KG1 (cell line): Measurements from ENCODE around the gene DBT.
"Not testable (repeated sequence)": the region's sequence is repeated elsewhere in the genome, so short reads cannot be mapped to it uniquely, and the experiment has no call there.

ENCODE experiments used
- DNase-seq: peaks from one replicate; lab custom pipeline; 2025; lab: John Stamatoyannopoulos, UW

The DBT gene

GRCh38 chr1:100250807-100251206 lies 1.2 kb upstream of the DBT start:
- no peak for DNase-seq

GRCh38 chr1:100250264-100250663 lies 630 bp upstream of the DBT start:
- no peak for DNase-seq

- DNase-seq = no peak
These were observed 488 bp downstream of the DBT start for GRCh38 chr1:100249155-100249536.

GRCh38 chr1:100246738-100247137 lies 2.9 kb downstream of the DBT start:
- no peak for DNase-seq

- DNase-seq = no peak
These were observed 9.0 kb downstream of the DBT start for GRCh38 chr1:100240631-100241030.

- no peak for DNase-seq
These were observed 9.7 kb downstream of the DBT start for GRCh38 chr1:100239961-100240360.

GRCh38 chr1:100237091-100237490 lies 12.5 kb downstream of the DBT start:
- no peak for DNase-seq

- no peak for DNase-seq
These were observed 15.2 kb downstream of the DBT start for GRCh38 chr1:100234432-100234831.

- not testable (repeated sequence) for DNase-seq
These were observed 16.1 kb downstream of the DBT start for GRCh38 chr1:100233566-100233965.

GRCh38 chr1:100232156-100232555 lies 17.5 kb downstream of the DBT start:
- no peak for DNase-seq

GRCh38 chr1:100231721-100232120 lies 17.9 kb downstream of the DBT start:
- DNase-seq = no peak

GRCh38 chr1:100230765-100231164 lies 18.9 kb downstream of the DBT start:
- DNase-seq = no peak

- DNase-seq = no peak
These were observed 19.8 kb downstream of the DBT start for GRCh38 chr1:100229681-100230443.

- DNase-seq = no peak
These were observed 27.2 kb downstream of the DBT start for GRCh38 chr1:100222428-100222827.

- no peak for DNase-seq
These were observed 29.8 kb downstream of the DBT start for GRCh38 chr1:100219883-100220282.

GRCh38 chr1:100219457-100219856 lies 30.2 kb downstream of the DBT start:
- DNase-seq = no peak

GRCh38 chr1:100217834-100218233 lies 31.8 kb downstream of the DBT start:
- DNase-seq = no peak

GRCh38 chr1:100215101-100215500 lies 34.5 kb downstream of the DBT start:
- DNase-seq = no peak

- DNase-seq = no peak
These were observed 36.5 kb downstream of the DBT start for GRCh38 chr1:100213141-100213540.

- DNase-seq = no peak
These were observed 43.3 kb downstream of the DBT start for GRCh38 chr1:100206301-100206700.

- DNase-seq = not testable (repeated sequence)
These were observed 44.0 kb downstream of the DBT start for GRCh38 chr1:100205593-100205992.

GRCh38 chr1:100205103-100205502 lies 44.5 kb downstream of the DBT start:
- not testable (repeated sequence) for DNase-seq

- DNase-seq = not testable (repeated sequence)
These were observed 46.9 kb downstream of the DBT start for GRCh38 chr1:100202703-100203102.

- DNase-seq = not testable (repeated sequence)
These were observed 49.6 kb downstream of the DBT start for GRCh38 chr1:100200060-100200459.
